ENCODE results near the gene IFNK.

DNA sequence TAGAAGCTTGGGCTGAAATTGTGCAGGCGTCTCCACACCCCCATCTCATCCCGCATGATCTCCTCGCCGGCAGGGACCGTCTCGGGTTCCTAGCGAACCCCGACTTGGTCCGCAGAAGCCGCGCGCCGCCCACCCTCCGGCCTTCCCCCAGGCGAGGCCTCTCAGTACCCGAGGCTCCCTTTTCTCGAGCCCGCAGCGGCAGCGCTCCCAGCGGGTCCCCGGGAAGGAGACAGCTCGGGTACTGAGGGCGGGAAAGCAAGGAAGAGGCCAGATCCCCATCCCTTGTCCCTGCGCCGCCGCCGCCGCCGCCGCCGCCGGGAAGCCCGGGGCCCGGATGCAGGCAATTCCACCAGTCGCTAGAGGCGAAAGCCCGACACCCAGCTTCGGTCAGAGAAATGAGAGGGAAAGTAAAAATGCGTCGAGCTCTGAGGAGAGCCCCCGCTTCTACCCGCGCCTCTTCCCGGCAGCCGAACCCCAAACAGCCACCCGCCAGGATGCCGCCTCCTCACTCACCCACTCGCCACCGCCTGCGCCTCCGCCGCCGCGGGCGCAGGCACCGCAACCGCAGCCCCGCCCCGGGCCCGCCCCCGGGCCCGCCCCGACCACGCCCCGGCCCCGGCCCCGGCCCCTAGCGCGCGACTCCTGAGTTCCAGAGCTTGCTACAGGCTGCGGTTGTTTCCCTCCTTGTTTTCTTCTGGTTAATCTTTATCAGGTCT is 49.0 kb downstream of the IFNK start, which contains the start of gene C9orf72:
- TF ChIP-seq POLR2A (IDR thresholded peaks at IDR 0.05), result peak; percentile 80 to 85
- TF ChIP-seq, protein P1, sequence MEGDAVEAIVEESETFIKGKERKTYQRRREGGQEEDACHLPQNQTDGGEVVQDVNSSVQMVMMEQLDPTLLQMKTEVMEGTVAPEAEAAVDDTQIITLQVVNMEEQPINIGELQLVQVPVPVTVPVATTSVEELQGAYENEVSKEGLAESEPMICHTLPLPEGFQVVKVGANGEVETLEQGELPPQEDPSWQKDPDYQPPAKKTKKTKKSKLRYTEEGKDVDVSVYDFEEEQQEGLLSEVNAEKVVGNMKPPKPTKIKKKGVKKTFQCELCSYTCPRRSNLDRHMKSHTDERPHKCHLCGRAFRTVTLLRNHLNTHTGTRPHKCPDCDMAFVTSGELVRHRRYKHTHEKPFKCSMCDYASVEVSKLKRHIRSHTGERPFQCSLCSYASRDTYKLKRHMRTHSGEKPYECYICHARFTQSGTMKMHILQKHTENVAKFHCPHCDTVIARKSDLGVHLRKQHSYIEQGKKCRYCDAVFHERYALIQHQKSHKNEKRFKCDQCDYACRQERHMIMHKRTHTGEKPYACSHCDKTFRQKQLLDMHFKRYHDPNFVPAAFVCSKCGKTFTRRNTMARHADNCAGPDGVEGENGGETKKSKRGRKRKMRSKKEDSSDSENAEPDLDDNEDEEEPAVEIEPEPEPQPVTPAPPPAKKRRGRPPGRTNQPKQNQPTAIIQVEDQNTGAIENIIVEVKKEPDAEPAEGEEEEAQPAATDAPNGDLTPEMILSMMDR (IDR thresholded peaks at IDR 0.05), result no peak
- peak in 1 of 4 donors; percentile 32 for TF ChIP-seq EP300 (IDR thresholded peaks at IDR 0.05)
- peak; percentile 85 to 92 (median 90) for TF ChIP-seq POLR2AphosphoS5 (IDR thresholded peaks at IDR 0.05)
